HG02610 (cell line): ENCODE data around the gene CNTNAP1.
"Not testable (repeated sequence)": the region's sequence is repeated elsewhere in the genome, so short reads cannot be mapped to it uniquely, and the experiment has no call there.

ENCODE experiments used
- ATAC-seq: cut with Tn5 transposase; IDR thresholded peaks from one replicate; pipeline ENCODE4 v1.9.1; 2021; ENCODE audit warnings: mild to moderate bottlenecking, moderate library complexity; ENCODE audit not compliant: unreplicated experiment

The CNTNAP1 gene

DNA sequence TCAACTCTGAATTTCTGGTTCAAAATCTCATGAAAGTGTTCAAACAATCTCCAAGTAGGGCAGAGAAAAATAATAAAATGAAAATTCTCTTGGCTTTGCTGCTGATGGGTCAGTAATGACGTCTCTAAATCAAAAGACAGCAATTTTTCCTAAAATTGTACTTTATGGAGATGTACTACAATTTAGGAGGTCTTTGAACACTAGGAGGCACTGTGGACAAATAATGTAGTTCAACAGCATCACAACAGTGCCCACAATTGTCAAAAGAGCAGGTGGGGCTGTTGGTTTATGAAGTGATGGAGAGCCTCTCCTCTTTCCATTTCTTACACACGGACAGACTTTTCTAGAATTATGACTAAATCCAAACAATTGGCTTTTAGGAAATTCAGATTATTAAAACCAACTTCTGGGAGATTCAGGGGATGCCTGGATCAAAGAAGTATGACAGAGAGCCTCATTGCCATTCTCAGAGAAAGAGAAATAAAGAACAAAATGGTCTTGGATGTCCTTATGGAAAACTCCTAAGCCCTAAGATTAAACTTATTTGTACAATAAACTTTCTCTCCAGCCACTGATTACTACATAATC, 38.8 kb downstream of the CNTNAP1 start:
- ATAC-seq, result no peak

GRCh38 chr17:42723636-42724035, 41.3 kb downstream of the CNTNAP1 start:
- ATAC-seq, result no peak

DNA sequence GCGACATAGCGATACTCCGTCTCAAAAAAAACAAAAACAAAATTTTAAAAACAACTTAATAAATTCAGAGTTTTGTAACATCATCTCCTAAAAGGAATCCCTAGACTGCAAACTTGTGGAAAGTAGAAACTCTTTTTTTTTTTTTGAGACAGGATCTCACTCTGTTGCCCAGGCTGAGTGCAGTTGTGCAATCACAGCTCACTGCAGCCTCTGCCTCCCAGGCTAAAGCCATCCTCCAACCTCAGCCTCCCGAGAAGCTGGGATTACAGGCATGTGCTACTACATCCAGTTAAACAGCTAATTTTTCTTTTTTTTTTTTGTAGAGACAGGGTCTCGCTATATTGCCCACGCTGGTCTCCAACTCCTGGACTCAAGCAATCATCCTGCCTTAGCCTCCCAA, 42.8 kb downstream of the CNTNAP1 start:
- ATAC-seq, result no peak

DNA sequence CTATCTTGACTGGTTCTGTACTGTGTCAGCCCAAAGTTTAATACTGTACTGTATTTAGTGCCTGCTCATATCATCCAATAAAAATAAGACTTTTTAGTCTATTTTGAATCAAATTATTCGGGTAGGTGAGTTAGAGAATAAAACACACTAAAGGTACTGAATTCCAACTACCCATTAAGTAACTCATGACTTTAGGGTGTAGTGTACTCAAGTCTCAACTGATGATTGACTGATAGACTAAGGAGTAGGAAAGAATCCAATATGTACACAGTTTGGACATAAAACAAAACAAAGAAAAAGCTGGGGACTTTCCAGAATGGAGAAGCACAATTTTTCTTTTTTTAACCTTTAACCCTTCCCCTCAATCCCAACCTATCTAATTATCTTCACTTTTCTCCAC, 58.4 kb downstream of the CNTNAP1 start:
- ATAC-seq, result no peak

GRCh38 chr17:42742916-42743315, 60.6 kb downstream of the CNTNAP1 start:
- ATAC-seq, result not testable (repeated sequence)

DNA sequence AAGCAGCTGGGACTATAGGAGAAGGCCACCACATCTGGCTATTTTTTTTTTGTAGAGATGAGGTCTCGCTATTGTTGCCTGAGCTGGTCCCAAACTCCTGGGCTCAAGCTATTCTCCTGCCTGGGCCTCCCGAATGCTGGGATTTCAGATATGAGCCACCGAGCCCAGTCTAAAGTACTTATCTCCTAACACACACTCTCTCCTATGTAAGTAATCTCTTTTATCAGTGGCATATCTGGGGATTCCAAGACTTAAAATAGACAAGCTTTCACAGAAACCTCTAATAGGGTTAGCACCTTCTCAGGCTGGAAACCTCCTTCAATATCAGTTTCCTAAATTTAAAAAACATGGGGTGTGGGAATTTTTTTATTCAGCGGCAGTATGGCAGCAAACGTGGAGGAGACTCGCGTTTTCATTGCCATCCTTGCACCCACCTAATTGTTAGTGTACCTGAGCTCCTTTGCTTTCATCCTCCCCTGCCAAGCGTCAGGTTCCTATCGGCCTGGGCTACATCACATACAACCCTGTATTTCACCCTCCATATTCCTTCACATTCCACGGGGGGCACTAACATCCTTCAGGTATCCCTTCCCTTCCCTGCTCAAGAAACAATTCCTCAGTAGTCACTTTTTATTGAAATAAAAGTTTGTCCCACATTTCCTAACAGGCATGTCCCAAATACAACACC, 61.4 kb downstream of the CNTNAP1 start:
- no peak for ATAC-seq

GRCh38 chr17:42744283-42744805, 62.0 kb downstream of the CNTNAP1 start:
- ATAC-seq, result peak; percentile 54

GRCh38 chr17:42744806-42745617, 62.7 kb downstream of the CNTNAP1 start, which contains the start of gene EZH1:
EZH1 (minus strand) TSS chr17:42745040; CDS start chr17:42728941, 16,099 bp downstream.
- peak; percentile 83 for ATAC-seq

- ATAC-seq, result no peak
Measured at GRCh38 chr17:42748202-42748907, 66.0 kb downstream of the CNTNAP1 start.

DNA sequence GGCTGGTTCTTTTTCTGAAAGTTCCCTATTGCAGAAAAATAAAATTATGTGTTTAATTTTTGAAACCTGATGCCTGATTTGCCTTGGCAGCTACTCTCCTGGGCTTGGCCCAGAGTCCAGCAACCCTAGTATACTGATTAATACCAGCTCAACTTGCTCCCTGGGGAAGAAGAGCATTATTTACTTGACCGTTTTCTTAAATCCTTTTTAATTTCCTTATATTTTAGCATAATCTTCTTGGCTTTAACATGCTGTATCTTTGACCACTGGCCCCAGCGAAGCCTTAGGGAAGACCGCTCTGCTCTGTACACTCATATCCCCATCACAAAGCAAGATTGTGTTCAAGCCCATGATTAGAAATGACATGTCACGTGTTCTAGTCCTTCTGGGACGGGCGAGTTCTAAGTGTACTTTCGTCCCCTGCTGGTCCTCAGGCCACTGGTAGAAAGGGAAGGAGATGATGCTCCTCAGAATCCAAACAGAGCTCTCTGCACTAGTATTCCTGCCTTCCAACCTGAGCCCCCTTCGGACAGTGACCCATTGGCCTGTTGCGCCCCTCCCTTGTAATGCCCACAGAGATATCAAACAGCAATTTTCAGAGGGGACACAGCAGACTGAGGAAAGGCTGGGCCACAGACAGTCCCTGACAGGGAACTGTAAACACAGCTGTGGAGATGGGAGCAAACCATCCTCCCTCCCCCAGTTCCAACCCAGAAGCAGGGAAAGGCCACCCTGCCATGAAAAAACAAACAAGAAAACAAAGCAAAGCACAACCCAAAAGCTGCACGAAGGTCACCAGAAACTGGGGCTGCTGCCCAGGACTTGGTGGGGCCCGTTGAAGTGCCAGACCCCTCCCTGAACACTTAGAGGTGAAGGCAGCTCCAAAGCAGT, 66.8 kb downstream of the CNTNAP1 start:
- no peak for ATAC-seq
